Measurements from ENCODE around the gene JMY.

Gene JMY, protein sequence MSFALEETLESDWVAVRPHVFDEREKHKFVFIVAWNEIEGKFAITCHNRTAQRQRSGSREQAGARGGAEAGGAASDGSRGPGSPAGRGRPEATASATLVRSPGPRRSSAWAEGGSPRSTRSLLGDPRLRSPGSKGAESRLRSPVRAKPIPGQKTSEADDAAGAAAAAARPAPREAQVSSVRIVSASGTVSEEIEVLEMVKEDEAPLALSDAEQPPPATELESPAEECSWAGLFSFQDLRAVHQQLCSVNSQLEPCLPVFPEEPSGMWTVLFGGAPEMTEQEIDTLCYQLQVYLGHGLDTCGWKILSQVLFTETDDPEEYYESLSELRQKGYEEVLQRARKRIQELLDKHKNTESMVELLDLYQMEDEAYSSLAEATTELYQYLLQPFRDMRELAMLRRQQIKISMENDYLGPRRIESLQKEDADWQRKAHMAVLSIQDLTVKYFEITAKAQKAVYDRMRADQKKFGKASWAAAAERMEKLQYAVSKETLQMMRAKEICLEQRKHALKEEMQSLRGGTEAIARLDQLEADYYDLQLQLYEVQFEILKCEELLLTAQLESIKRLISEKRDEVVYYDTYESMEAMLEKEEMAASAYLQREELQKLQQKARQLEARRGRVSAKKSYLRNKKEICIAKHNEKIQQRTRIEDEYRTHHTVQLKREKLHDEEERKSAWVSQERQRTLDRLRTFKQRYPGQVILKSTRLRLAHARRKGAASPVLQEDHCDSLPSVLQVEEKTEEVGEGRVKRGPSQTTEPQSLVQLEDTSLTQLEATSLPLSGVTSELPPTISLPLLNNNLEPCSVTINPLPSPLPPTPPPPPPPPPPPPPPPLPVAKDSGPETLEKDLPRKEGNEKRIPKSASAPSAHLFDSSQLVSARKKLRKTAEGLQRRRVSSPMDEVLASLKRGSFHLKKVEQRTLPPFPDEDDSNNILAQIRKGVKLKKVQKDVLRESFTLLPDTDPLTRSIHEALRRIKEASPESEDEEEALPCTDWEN

DNA sequence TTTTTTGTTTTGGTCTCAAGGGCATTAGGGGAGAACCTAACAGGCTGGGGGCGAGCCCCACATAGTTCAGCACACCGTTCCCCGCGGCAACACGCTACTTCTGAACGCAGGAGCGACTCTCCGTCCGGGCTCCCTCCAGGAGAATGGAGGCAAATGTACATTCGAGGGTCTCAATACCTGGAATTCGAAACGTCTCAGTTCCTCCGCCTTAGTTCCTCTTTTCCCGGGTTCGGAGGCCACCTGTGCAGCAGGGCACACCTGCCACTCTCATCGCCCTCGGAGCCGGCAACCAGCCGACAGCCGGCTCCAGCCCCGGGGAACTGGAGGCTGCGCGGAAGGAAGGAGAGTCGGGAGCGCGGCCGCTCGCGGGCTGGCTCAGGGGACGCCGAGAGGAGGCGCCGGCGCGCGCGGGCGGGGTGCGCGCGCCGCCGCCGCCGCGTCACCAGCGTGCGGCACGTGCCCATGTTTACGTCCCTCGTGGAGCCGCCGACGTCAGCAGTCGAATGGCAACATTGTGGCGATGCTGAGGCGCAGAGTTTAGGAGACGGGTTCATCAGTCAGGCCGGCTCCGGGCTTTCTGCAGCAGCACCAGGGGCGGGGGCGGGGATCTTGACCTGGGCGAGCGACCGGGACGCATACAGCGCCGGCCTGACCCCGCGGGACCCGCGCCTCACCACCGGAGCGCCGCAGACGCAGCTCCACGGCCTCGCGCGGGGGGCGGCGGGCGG is at the start of gene JMY:
Gene JMY (plus strand): TSS at position 498 of the 728 bp plus-strand sequence. CDS start 520 bp downstream, outside the sequence.
- peak within 1 kb of the TSS; percentile 86 for H3K4me3 ChIP-seq (ENCODE audit: low read length)
- TF ChIP-seq, protein P1, sequence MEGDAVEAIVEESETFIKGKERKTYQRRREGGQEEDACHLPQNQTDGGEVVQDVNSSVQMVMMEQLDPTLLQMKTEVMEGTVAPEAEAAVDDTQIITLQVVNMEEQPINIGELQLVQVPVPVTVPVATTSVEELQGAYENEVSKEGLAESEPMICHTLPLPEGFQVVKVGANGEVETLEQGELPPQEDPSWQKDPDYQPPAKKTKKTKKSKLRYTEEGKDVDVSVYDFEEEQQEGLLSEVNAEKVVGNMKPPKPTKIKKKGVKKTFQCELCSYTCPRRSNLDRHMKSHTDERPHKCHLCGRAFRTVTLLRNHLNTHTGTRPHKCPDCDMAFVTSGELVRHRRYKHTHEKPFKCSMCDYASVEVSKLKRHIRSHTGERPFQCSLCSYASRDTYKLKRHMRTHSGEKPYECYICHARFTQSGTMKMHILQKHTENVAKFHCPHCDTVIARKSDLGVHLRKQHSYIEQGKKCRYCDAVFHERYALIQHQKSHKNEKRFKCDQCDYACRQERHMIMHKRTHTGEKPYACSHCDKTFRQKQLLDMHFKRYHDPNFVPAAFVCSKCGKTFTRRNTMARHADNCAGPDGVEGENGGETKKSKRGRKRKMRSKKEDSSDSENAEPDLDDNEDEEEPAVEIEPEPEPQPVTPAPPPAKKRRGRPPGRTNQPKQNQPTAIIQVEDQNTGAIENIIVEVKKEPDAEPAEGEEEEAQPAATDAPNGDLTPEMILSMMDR (conservative IDR thresholded peaks at IDR 0.05; ENCODE audit: low read depth, low read length) = no peak
- DNase-seq (ENCODE audit: low read depth) = no peak

DNA sequence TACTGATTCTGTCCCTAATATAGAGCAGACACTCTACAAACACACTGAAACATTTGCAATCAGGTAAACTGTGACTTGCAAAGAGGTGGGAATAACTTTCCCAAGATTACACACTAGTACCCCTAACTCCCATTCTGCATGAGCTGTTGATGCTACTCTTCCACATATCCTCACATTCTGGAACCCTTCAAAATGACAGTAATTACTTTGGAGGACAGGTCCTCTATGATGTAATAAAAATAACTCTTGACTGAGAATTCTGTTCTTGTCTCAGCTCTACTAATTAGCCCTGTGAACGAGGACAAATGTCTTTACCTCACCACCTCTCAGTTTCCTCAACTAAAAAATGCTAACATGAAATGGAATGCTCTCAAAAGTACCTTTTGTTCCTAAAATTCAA is 49.5 kb upstream of the JMY start:
- TF ChIP-seq, protein P1 (conservative IDR thresholded peaks at IDR 0.05; ENCODE audit: low read depth, low read length) = no peak
- DNase-seq (ENCODE audit: low read depth) = no peak
- no peak overlapping the region for H3K4me3 ChIP-seq (ENCODE audit: low read length)

DNA sequence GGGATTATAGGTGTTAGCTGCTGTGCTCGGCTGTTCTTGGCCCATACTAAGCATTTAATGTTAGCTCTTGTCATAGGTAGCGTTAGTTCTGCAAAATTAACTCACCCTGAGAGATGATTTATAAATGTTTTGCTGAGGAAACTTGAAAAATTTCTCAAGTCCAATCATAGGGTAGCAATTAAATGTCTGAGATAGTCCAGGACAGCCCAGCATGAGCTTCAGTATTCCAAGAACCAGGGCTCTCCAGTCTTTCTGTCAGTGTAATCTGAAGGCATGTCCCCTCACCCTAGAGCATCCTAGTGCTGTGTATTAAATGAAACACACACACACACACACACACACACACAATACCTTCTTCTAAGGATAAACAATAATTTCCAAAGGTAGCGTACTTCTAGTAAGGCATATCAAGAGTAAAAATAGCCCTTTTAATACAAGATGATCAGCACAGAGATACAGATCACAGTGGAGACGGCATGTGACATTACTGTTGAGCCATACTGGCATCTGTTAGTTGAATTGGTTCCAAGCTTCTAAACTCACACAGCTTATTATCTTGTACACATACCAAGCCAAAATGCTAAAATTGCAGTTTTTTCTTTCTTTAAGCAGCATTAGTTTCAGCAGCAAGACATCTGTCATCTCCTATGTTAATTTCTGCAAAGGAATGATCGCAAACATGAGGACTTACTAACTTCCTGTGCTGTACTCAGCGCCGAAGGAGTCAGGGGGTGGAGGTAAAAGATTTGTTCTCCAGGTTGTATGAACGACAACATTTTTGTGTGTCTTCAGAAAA is 46.3 kb upstream of the JMY start:
- peak; percentile 48 for DNase-seq (ENCODE audit: low read depth)
- TF ChIP-seq, protein P1 (conservative IDR thresholded peaks at IDR 0.05; ENCODE audit: low read depth, low read length) = no peak
- H3K4me3 ChIP-seq (ENCODE audit: low read length) = no peak overlapping the region

DNA sequence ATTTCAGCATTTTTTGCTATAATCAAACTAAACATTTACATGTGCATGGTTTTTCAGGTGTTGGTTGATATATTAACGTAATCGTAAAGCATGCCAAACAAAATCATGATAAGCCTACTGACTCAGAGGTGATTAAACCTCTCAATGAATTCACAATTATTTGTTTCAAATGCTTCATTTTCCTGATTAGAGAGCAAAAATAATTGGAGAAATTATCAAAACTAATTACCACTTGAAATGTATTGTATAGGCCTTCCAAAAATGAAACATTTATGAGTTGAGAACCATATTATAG is 45.7 kb upstream of the JMY start:
- H3K4me3 ChIP-seq (ENCODE audit: low read length) = no peak overlapping the region
- TF ChIP-seq, protein P1 (conservative IDR thresholded peaks at IDR 0.05; ENCODE audit: low read depth, low read length) = no peak
- DNase-seq (ENCODE audit: low read depth) = peak; percentile 3

DNA sequence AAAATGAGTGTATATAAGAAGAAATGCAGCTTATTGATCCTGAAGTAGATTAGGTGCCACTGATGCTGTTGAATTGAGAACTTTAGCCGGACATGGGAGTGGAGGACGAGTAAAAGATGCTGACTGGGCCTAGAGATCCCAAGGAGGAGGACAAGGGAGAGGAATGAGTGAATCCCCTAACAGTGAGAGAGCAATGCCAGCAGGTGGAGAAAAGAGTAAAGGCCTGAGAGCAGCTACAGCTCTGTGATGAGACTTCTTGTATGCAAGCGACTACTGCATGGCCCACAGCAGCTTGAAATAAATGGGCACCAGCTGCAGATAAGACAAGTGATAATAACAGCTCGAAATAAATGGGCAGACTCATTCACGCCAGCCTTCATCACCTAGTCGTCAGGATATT is 44.5 kb upstream of the JMY start:
- TF ChIP-seq, protein P1 (conservative IDR thresholded peaks at IDR 0.05; ENCODE audit: low read depth, low read length) = no peak
- no peak for DNase-seq (ENCODE audit: low read depth)
- no peak overlapping the region for H3K4me3 ChIP-seq (ENCODE audit: low read length)

DNA sequence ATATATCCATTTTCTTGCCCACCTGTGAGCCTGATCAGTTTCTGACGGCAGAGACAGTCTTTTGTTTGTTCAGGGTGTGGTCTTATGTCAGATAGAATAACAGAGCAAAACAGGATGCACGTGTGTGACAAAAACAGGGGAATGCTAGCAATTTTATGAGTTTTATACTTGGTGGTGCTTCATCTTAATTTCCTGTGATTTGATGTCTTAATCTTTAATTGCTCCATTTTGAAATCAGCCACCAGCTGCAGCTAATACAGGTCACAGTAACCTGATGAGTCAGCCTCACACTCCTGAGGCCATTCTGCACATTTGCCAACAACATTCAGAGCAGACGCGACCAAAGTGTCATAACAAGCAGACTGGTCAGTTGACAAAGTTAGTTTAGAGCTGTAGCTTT is 42.3 kb upstream of the JMY start:
- peak; percentile 37 for DNase-seq (ENCODE audit: low read depth)
- H3K4me3 ChIP-seq (ENCODE audit: low read length) = no peak overlapping the region
- TF ChIP-seq, protein P1 (conservative IDR thresholded peaks at IDR 0.05; ENCODE audit: low read depth, low read length) = no peak

Measured in retinal pigment epithelial cell (primary cell).